Measurements from ENCODE around the gene TMEM119. TPM values are rescaled to one million over a fixed set of nuclear protein-coding genes. Genes with fewer than 3 reads are reported as not detected.

TMEM119 gene
- total and polyA plus RNA-seq, 2 of the 4 experiments (the other 2 are of a cell fraction), result 8.1 to 9.2 TPM

- in situ Hi-C loops (cut with MboI; ENCODE audit: low sequenced_read_pairs), result no loop called here
- Histone ChIP-seq H3K18ac (ENCODE audit: low read depth, low read length) (no peak overlapping the region), H3K4ac (ENCODE audit: low read depth, low read length) (no peak overlapping the region; the same call in 1 of the 2 replicates), H3K14ac (replicated peaks; ENCODE audit: low read depth, low read length) (no peak overlapping the region), H2BK120ac (ENCODE audit: low read depth, low read length) (no peak overlapping the region), H2BK20ac (ENCODE audit: low read depth, low read length) (no peak overlapping the region), H2BK5ac (ENCODE audit: low read depth, low read length, poor library complexity, severe bottlenecking) (no peak overlapping the region), H2BK15ac (ENCODE audit: low read depth, low read length) (no peak overlapping the region; the same call in 2 of the 3 replicates), H3K36me3 (ENCODE audit: control insufficient read depth, insufficient read depth, low read length) (no peaks in the 10 kb centered on the region), H3K9me3 (ENCODE audit: control insufficient read depth, insufficient read depth, low read length) (no peaks in the 10 kb centered on the region), H3K23ac (ENCODE audit: low read depth, low read length) (no peak overlapping the region), H4K91ac (ENCODE audit: insufficient read depth, low read depth, low read length) (no peak overlapping the region), H3K27ac (ENCODE audit: insufficient read depth, low read length) (no peak overlapping the region), H2AFZ (replicated peaks; ENCODE audit: low read length, poor library complexity) (no peak overlapping the region), H3K4me3 (ENCODE audit: insufficient read depth, low read depth, low read length) (no peak overlapping the region), H2AK5ac (ENCODE audit: low read depth, low read length) (no peak overlapping the region), H2AK9ac (replicated peaks; ENCODE audit: low read depth, low read length, poor library complexity) (no peak overlapping the region), H3K27me3 (ENCODE audit: control insufficient read depth, insufficient read depth, low read length) (no peaks in the 10 kb centered on the region), H4K8ac (ENCODE audit: low read depth in 2 of 2, low read length in 2 of 2) (no peak overlapping the region), H3K79me1 (ENCODE audit: low read depth in 1 of 2, low read length in 2 of 2) (peaks cover 0 to 5% of the 10 kb centered on the region in 2 experiments; a peak in 2 of 4 replicates), H4K20me1 (ENCODE audit: insufficient read depth, low read length) (no peaks in the 10 kb centered on the region), H3K9ac (ENCODE audit: low read depth, low read length) (no peak overlapping the region), H3K9me1 (ENCODE audit: insufficient read depth, low read length) (peaks cover 5% of the 10 kb centered on the region; the same call in 1 of the 2 replicates), H3K56ac (ENCODE audit: extremely low read depth, insufficient read depth, low read length) (no peak overlapping the region), H3K4me2 (ENCODE audit: low read depth, low read length) (no peak overlapping the region), H3K4me1 (ENCODE audit: control insufficient read depth, insufficient read depth, low read length) (peaks cover 3% of the 10 kb centered on the region; the same call in 1 of the 2 replicates), H4K5ac (ENCODE audit: low read depth, low read length) (no peak overlapping the region)
- ATAC-seq (ENCODE audit: low read depth) (no peak), DNase-seq (no peak)
- WGBS, 2 experiments (ENCODE audit: extremely low coverage in 2 of 2, insufficient read length in 1 of 2), result 79% methylated on average over 6 of the region's 10 CpGs; no CpG with 5 or more reads in 1 of the 2 experiments
- BruUV-seq (replicated peaks), result no TSS peak
- dilution Hi-C loops (cut with HindIII; ENCODE audit: low sequenced_read_pairs, unreplicated experiment), result no loop called here
- ChIA-PET CTCF (no interaction called here), POLR2A (ENCODE audit: unreplicated experiment) (no interaction called here)
- TF ChIP-seq POLR2A (IDR thresholded peaks at IDR 0.05; ENCODE audit: low read depth, low read length) (no peak), BHLHE40 (IDR thresholded peaks at IDR 0.05; ENCODE audit: low read depth, low read length) (no peak), NFE2L2 (IDR thresholded peaks at IDR 0.05; ENCODE audit: low read depth, low read length) (no peak)
- TF ChIP-seq, protein P1, sequence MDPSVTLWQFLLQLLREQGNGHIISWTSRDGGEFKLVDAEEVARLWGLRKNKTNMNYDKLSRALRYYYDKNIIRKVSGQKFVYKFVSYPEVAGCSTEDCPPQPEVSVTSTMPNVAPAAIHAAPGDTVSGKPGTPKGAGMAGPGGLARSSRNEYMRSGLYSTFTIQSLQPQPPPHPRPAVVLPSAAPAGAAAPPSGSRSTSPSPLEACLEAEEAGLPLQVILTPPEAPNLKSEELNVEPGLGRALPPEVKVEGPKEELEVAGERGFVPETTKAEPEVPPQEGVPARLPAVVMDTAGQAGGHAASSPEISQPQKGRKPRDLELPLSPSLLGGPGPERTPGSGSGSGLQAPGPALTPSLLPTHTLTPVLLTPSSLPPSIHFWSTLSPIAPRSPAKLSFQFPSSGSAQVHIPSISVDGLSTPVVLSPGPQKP (IDR thresholded peaks at IDR 0.05; ENCODE audit: borderline replicate concordance, low read depth, low read length), result no peak
- intact Hi-C loops (cut with micrococcal nuclease), result no loop called here
Observed at GRCh38 chr12:108599948-108600701, 2.2 kb upstream of the TMEM119 start.

Measured in IMR-90 (cell line).